NCI-H2107 treated with DMSO at 0.1 percent for 48 hours (cell line): ENCODE results near the gene CTAGE9.

Source experiments
- DNase-seq: peaks from one replicate; lab custom pipeline; 2025; ENCODE audit not compliant: unreplicated experiment; lab: John Stamatoyannopoulos, UW

Gene CTAGE9

DNA sequence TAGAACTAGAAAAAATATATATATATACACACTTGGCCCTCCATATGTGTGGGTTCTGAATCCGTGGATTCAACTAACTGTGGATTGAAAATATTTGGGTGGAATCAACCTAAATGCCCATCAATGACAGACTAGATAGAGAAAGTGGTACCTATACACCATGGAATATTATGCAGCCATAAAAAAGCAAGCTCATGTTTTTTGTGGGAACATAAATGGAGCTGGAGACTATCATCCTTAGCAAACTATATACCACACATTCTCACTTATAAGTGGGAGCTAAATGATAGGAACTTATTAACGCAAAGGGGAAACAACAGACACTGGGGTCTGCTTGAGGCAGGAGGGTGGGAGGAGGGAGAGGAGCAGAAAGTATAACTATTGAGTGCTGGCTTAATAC lies 37.6 kb downstream of the CTAGE9 start:
- DNase-seq: no peak

DNA sequence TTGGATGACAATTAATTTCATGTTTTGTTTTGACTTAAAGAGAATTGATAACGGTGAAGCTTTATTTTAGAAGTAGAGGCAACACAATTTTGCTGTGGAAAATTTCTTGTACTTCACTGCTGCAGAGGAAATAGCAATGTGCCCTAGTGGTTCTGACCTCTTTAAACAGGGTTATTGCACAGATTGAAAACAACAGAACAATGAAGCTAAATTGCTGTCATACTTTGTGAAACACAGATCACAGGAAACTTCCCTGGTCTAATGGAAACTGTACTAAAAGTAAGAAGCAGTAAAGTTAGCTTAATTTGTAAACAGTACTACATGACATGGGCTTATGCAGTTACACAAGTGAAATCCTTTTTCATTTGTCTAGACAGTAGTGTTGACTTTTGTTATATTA lies 40.9 kb downstream of the CTAGE9 start:
- DNase-seq: no peak

DNA sequence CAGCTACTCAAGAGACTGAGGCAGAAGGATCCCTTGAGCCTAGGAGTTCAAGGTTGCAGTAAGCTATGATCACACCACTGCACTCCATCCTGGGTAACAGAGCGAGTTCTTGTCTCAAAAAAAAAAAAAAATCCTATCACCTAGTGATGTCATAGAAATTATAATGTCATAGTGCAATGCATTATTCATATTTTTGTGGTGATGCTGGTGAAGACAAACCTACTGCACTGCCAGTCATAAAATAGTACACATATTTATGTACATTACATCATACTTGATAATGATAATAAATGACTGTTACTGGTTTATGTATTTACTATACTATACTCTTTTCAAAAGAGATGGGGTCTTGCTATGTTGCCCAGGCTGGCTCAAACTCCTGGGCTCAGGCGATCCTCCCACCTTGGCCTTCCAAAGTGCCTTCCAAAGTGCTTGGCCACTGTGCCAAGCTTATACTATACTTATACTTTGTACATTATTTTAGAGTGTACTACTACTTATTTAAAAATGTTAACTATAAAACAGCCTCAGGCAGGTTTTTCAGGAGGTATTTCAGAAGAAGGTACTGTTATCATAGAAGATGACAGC lies 47.1 kb downstream of the CTAGE9 start:
- DNase-seq: no peak

DNA sequence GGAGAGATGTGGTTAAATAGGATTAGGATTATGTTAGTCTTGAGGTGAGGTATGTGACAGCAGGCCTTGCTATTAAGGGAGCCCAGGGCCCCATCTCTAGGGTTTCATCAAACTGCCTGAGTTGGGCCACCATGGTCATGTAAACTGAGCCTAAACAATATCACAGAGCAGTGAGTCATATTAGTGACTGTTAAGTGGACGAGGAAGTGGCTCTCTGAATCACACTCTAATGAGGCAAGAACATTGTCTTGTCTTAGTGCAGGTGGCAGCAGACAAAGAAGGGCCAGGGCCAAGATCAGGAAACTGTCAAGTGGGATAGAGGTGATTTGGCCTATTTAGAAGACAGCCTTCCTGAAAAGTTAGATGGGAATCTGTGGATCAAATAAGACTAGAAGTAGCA lies 50.6 kb downstream of the CTAGE9 start:
- DNase-seq: no peak
